DND-41 (cell line): ENCODE measurements around the gene CEP170B.

Source experiments
- ATAC-seq: fragments of 200-7000 bp; cut with Tn5 transposase; 3 replicates; pipeline ENCODE4 v1.9.1; 2021; ENCODE audit warnings: low read depth; ENCODE audit not compliant: insufficient read depth
- DNase-seq: peaks from one replicate; pipeline ENCODE4 v3.0.0-alpha.2; 2020
- H2AFZ ChIP-seq: 2 replicates; pipeline ENCODE4 v1.6.0; 2012; ENCODE audit warnings: low read depth, low read length
- H3K27ac ChIP-seq: 2 replicates; pipeline ENCODE4 v1.5.1; 2012; ENCODE audit warnings: low read length, inconsistent platforms
- H3K27me3 ChIP-seq: fragments of 200-600 bp; sonication (generic); 2 replicates; pipeline ENCODE4 v1.6.0; 2012; ENCODE audit warnings: low read length, mild to moderate bottlenecking, inconsistent platforms; ENCODE audit not compliant: insufficient read depth, poor library complexity
- H3K36me3 ChIP-seq: 2 replicates; pipeline ENCODE4 v1.5.1; 2012; ENCODE audit warnings: low read length, inconsistent platforms; ENCODE audit not compliant: insufficient read depth
- H3K4me1 ChIP-seq: 2 replicates; pipeline ENCODE4 v1.5.1; 2012; ENCODE audit warnings: mild to moderate bottlenecking, low read length; ENCODE audit not compliant: insufficient read depth
- H3K4me2 ChIP-seq: 2 replicates; pipeline ENCODE4 v1.6.0; 2012; ENCODE audit warnings: mild to moderate bottlenecking, moderate library complexity, low read length, inconsistent platforms; ENCODE audit not compliant: insufficient read depth
- H3K4me3 ChIP-seq, 2 experiments: fragments of 200-600 bp in 1 of 2; shearing (Covaris generic) in 1 of 2; 2 replicates each; pipeline ENCODE4 v1.5.1; 2012 to 2016; ENCODE audit warnings: inconsistent platforms in 2 of 2, low read length in 2 of 2, mild to moderate bottlenecking in 2 of 2, low read depth in 1 of 2, moderate library complexity in 1 of 2
- H3K79me2 ChIP-seq: 2 replicates; pipeline ENCODE4 v1.6.0; 2012; ENCODE audit warnings: low read length, inconsistent platforms; ENCODE audit not compliant: insufficient read depth
- H3K9ac ChIP-seq: 2 replicates; pipeline ENCODE4 v1.6.0; 2012; ENCODE audit warnings: low read depth, mild to moderate bottlenecking, inconsistent platforms, low read length, moderate library complexity
- H3K9me3 ChIP-seq: 2 replicates; pipeline ENCODE4 v1.5.1; 2012; ENCODE audit warnings: low read length, moderate library complexity, mild to moderate bottlenecking, inconsistent platforms; ENCODE audit not compliant: insufficient read depth, severe bottlenecking
- H4K20me1 ChIP-seq: 2 replicates; pipeline ENCODE4 v1.6.0; 2012; ENCODE audit warnings: low read length; ENCODE audit not compliant: insufficient read depth
- EZH2 ChIP-seq: IDR thresholded peaks from 3 replicates; pipeline ENCODE4 v1.6.1; 2012; ENCODE audit warnings: borderline replicate concordance, low read depth, mild to moderate bottlenecking, moderate library complexity, low read length, inconsistent platforms; ENCODE audit not compliant: severe bottlenecking
- TF ChIP-seq, protein P1 (sequence below): IDR thresholded peaks from 2 replicates; pipeline ENCODE4 v1.5.1; 2012; ENCODE audit warnings: borderline replicate concordance, low read length, moderate library complexity, mild to moderate bottlenecking; ENCODE audit not compliant: poor library complexity, severe bottlenecking; ENCODE audit errors: extremely low read depth

CEP170B gene

GRCh38 chr14:104937161-104937560 is 72.1 kb downstream of the CEP170B start:
- no peaks in the 10 kb centered on the region for H4K20me1 ChIP-seq
- no peaks in the 10 kb centered on the region for H3K9me3 ChIP-seq
- TF ChIP-seq, protein P1, sequence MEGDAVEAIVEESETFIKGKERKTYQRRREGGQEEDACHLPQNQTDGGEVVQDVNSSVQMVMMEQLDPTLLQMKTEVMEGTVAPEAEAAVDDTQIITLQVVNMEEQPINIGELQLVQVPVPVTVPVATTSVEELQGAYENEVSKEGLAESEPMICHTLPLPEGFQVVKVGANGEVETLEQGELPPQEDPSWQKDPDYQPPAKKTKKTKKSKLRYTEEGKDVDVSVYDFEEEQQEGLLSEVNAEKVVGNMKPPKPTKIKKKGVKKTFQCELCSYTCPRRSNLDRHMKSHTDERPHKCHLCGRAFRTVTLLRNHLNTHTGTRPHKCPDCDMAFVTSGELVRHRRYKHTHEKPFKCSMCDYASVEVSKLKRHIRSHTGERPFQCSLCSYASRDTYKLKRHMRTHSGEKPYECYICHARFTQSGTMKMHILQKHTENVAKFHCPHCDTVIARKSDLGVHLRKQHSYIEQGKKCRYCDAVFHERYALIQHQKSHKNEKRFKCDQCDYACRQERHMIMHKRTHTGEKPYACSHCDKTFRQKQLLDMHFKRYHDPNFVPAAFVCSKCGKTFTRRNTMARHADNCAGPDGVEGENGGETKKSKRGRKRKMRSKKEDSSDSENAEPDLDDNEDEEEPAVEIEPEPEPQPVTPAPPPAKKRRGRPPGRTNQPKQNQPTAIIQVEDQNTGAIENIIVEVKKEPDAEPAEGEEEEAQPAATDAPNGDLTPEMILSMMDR = no peak
- no peak for TF ChIP-seq EZH2
- no peaks in the 10 kb centered on the region for H3K36me3 ChIP-seq
- no peak overlapping the region for H3K27ac ChIP-seq
- H3K9ac ChIP-seq = no peak overlapping the region
- H3K4me3 ChIP-seq = no peak overlapping the region
- DNase-seq (no peak), ATAC-seq (no peak)
- H3K4me1 ChIP-seq = peaks cover 7% of the 10 kb centered on the region; the same call in 1 of the 2 replicates
- H3K27me3 ChIP-seq = peaks cover 35% of the 10 kb centered on the region
- no peaks in the 10 kb centered on the region for H3K79me2 ChIP-seq
- H3K4me2 ChIP-seq = no peak overlapping the region
- H2AFZ ChIP-seq = no peak overlapping the region

DNA sequence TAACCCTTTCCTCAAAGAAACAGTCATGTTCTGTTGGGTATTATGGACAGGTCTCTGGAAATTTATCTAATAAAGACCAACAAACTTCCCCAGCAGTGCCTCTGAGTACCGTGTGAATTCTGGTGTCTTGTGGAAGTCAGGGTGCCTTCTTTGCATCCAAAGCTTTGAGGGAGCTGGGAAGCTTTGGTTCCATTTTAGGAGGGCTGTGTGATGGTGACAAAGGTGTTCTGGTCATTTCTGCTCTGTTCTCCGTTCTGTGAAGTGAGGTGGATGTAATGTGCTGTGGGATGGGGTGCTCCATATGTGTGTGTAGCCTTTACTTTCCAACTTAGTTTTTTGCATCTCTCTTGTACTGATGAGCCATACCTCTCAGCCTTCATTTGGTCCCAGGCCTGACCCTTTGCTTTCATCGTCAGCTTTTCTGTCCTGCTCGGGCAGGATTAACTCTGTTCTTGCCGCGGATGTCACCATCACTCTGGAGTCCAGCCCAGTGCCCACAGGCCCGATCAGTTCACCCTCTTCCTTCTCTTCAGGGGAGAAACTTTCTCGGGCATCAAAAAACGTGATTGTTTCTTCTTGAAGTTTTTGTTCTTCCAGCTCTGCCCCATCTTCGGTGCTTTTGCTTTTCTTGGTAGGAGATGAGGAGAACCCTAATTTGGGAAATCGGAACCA is 72.8 kb downstream of the CEP170B start:
- H3K27me3 ChIP-seq = peaks cover 35% of the 10 kb centered on the region
- no peaks in the 10 kb centered on the region for H3K79me2 ChIP-seq
- no peaks in the 10 kb centered on the region for H3K36me3 ChIP-seq
- no peaks in the 10 kb centered on the region for H3K9me3 ChIP-seq
- no peak overlapping the region for H3K27ac ChIP-seq
- H4K20me1 ChIP-seq = no peaks in the 10 kb centered on the region
- no peak for TF ChIP-seq EZH2
- TF ChIP-seq, protein P1 = no peak
- ATAC-seq (no peak), DNase-seq (no peak)
- H3K4me1 ChIP-seq = peaks cover 7% of the 10 kb centered on the region; the same call in 1 of the 2 replicates
- no peak overlapping the region for H2AFZ ChIP-seq
- no peak overlapping the region for H3K4me2 ChIP-seq
- no peak overlapping the region for H3K9ac ChIP-seq
- H3K4me3 ChIP-seq = no peak overlapping the region

DNA sequence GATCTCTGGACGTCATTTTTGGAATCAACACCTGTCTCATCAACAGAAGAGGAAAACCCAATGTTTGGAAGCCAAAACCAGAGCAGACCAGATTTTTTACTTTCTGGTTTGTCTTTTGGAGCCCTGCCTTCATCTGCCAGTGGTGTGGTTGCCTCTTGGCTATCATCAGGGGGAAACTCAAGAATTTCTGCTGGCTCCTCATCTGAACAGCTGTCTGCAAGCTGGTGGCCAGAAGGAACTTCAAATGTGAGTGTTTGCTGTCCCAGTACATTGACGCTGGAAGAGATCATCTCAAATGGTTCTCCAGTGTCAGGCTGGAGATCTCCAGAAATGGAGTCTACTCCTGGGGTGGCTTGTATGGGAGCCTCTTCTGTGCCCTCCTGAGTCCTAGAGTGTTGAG is 73.4 kb downstream of the CEP170B start:
- no peaks in the 10 kb centered on the region for H3K36me3 ChIP-seq
- 0 out of 2 replicates have a peak, but pooled peaks cover 3% of the 10 kb centered on the region for H3K4me1 ChIP-seq
- no peak for ATAC-seq
- no peak overlapping the region for H2AFZ ChIP-seq
- no peak overlapping the region for H3K27ac ChIP-seq
- no peak overlapping the region for H3K4me3 ChIP-seq
- DNase-seq = no peak
- peaks cover 35% of the 10 kb centered on the region for H3K27me3 ChIP-seq
- no peak overlapping the region for H3K4me2 ChIP-seq
- H3K9ac ChIP-seq = no peak overlapping the region
- no peaks in the 10 kb centered on the region for H3K79me2 ChIP-seq
- no peaks in the 10 kb centered on the region for H3K9me3 ChIP-seq
- TF ChIP-seq, protein P1 = no peak
- no peak for TF ChIP-seq EZH2
- H4K20me1 ChIP-seq = no peaks in the 10 kb centered on the region
